ENCODE measurements around the gene ARID1B. TPM values are rescaled to one million over a fixed set of nuclear protein-coding genes. Genes with fewer than 3 reads are reported as not detected.

ARID1B gene
- total RNA-seq, 1 donor from 2014 or later: 62.1 TPM

DNA sequence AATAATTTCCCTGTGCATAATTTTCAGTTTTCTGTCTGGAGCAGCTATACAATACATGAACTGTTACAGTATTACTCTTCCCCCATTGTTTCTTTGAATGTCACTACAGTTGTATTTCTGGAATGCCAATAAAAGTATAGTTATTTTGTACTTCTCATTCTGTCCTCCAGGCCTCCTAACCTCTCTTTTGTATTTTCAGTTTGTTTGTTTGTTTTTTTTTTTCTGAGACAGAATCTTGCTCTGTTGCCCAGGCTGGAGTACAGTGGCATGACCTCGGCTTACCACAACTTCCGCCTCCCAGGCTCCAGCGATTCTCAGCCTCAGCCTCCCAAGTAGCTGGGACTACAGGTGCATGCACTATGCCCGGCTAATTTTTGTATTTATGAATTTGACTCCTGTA is 16.8 kb upstream of the ARID1B start:
- no peak overlapping the region for H2AFZ ChIP-seq (replicated peaks)
- H3K4me2 ChIP-seq: no peak overlapping the region
- H4K20me1 ChIP-seq (ENCODE audit: low read depth): no peaks in the 10 kb centered on the region
- no peaks in the 10 kb centered on the region for H3K4me1 ChIP-seq
- TF ChIP-seq EZH2phosphoT487 (IDR thresholded peaks at IDR 0.05) (no peak), EZH2 (IDR thresholded peaks at IDR 0.05) (no peak)
- TF ChIP-seq, protein P1, sequence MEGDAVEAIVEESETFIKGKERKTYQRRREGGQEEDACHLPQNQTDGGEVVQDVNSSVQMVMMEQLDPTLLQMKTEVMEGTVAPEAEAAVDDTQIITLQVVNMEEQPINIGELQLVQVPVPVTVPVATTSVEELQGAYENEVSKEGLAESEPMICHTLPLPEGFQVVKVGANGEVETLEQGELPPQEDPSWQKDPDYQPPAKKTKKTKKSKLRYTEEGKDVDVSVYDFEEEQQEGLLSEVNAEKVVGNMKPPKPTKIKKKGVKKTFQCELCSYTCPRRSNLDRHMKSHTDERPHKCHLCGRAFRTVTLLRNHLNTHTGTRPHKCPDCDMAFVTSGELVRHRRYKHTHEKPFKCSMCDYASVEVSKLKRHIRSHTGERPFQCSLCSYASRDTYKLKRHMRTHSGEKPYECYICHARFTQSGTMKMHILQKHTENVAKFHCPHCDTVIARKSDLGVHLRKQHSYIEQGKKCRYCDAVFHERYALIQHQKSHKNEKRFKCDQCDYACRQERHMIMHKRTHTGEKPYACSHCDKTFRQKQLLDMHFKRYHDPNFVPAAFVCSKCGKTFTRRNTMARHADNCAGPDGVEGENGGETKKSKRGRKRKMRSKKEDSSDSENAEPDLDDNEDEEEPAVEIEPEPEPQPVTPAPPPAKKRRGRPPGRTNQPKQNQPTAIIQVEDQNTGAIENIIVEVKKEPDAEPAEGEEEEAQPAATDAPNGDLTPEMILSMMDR (IDR thresholded peaks at IDR 0.05): no peak
- Mint-ChIP-seq H3K27me3 (ENCODE audit: insufficient read depth, low read depth) (peaks cover 7% of the 10 kb centered on the region), H3K27ac (no peak overlapping the region), H3K4me3 (no peak overlapping the region), H3K36me3 (no peaks in the 10 kb centered on the region), H3K4me1 (no peaks in the 10 kb centered on the region), H3K9me3 (no peaks in the 10 kb centered on the region)
- no peak for DNase-seq (ENCODE audit: low spot score)
- no peak overlapping the region for H3K27ac ChIP-seq
- no peaks in the 10 kb centered on the region for H3F3A ChIP-seq (ENCODE audit: low read depth)
- no peaks in the 10 kb centered on the region for H3K36me3 ChIP-seq
- no peak overlapping the region for H3K9ac ChIP-seq
- no peaks in the 10 kb centered on the region for H3K79me2 ChIP-seq (ENCODE audit: low read depth)
- no peak overlapping the region for H3K4me3 ChIP-seq
- no peaks in the 10 kb centered on the region for H3K9me3 ChIP-seq (ENCODE audit: low read depth)
- H3K27me3 ChIP-seq: no peaks in the 10 kb centered on the region

DNA sequence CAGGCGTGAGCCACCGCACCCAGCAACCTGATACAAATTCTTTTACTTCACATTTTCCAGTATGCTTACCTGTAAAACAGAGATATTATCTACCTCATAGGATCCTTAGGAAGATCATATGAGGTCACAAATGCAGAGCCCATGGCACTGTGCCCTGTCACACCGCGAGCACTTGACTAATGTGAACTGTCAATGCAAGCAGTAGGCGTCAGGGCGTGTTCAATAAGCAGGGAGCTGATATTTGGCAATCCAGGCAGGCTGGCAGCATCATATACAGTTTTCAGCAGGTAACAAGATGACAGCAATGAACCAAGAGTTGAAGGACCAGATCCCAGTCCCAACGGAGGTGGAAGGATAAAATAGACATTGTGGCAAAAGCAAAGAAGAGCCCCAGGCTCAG is 14.6 kb upstream of the ARID1B start:
- H3K4me3 Mint-ChIP-seq: no peak overlapping the region
- H3K27ac Mint-ChIP-seq: no peak overlapping the region
- DNase-seq (ENCODE audit: low spot score): no peak
- H3K36me3 Mint-ChIP-seq: no peaks in the 10 kb centered on the region
- no peak overlapping the region for H3K4me2 ChIP-seq
- no peaks in the 10 kb centered on the region for H3K4me1 Mint-ChIP-seq
- H2AFZ ChIP-seq (replicated peaks): no peak overlapping the region
- no peak for TF ChIP-seq EZH2 (IDR thresholded peaks at IDR 0.05)
- TF ChIP-seq EZH2phosphoT487 (IDR thresholded peaks at IDR 0.05): no peak
- TF ChIP-seq, protein P1 (IDR thresholded peaks at IDR 0.05): no peak
- no peaks in the 10 kb centered on the region for H4K20me1 ChIP-seq (ENCODE audit: low read depth)
- no peaks in the 10 kb centered on the region for H3K36me3 ChIP-seq
- no peak overlapping the region for H3K9ac ChIP-seq
- peaks cover 6% of the 10 kb centered on the region for H3K27me3 Mint-ChIP-seq (ENCODE audit: insufficient read depth, low read depth)
- no peaks in the 10 kb centered on the region for H3K79me2 ChIP-seq (ENCODE audit: low read depth)
- no peaks in the 10 kb centered on the region for H3F3A ChIP-seq (ENCODE audit: low read depth)
- no peaks in the 10 kb centered on the region for H3K9me3 ChIP-seq (ENCODE audit: low read depth)
- H3K9me3 Mint-ChIP-seq: no peaks in the 10 kb centered on the region
- no peaks in the 10 kb centered on the region for H3K27me3 ChIP-seq
- no peaks in the 10 kb centered on the region for H3K4me1 ChIP-seq
- no peak overlapping the region for H3K4me3 ChIP-seq
- no peak overlapping the region for H3K27ac ChIP-seq

DNA sequence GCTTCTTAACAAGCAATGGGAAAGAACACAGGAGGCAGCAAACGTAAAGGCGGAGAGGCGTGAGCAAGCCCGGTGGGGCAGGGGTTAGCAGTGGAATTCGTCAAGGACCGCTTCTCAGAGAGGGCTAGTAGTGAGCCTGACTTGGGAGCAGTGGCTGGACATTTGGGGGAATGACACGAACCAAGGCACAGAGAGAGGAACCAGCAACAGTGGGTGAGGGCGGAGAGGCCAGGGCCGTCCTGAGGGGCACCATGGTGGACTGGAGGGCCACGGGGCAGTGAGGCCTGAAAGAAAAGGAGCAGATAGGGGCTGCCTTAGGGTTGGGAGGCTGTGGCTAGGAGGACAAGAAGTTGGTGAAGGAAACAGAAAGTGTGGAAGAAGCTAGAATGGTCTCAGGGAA is 12.1 kb upstream of the ARID1B start:
- no peaks in the 10 kb centered on the region for H3K4me1 Mint-ChIP-seq
- peaks cover 8% of the 10 kb centered on the region for H3K27me3 Mint-ChIP-seq (ENCODE audit: insufficient read depth, low read depth)
- Histone ChIP-seq H3K9me3 (ENCODE audit: low read depth) (no peaks in the 10 kb centered on the region), H3K79me2 (ENCODE audit: low read depth) (no peaks in the 10 kb centered on the region), H3K9ac (no peak overlapping the region), H3K4me1 (no peaks in the 10 kb centered on the region), H3K27me3 (no peaks in the 10 kb centered on the region), H3F3A (ENCODE audit: low read depth) (no peaks in the 10 kb centered on the region), H4K20me1 (ENCODE audit: low read depth) (no peaks in the 10 kb centered on the region), H3K4me2 (no peak overlapping the region), H2AFZ (replicated peaks) (no peak overlapping the region), H3K4me3 (no peak overlapping the region), H3K36me3 (no peaks in the 10 kb centered on the region), H3K27ac (no peak overlapping the region)
- TF ChIP-seq, protein P1 (IDR thresholded peaks at IDR 0.05): no peak
- TF ChIP-seq EZH2phosphoT487 (IDR thresholded peaks at IDR 0.05) (no peak), EZH2 (IDR thresholded peaks at IDR 0.05) (no peak)
- H3K4me3 Mint-ChIP-seq: no peak overlapping the region
- H3K9me3 Mint-ChIP-seq: no peaks in the 10 kb centered on the region
- H3K36me3 Mint-ChIP-seq: no peaks in the 10 kb centered on the region
- no peak overlapping the region for H3K27ac Mint-ChIP-seq
- DNase-seq (ENCODE audit: low spot score): no peak

Measured in neural progenitor cell (in vitro differentiated cells).